DOHH2 (cell line): ENCODE results near the gene SCGB1D1.

Experiments used
- H3F3A ChIP-seq: fragments of 200-600 bp; sonication (generic), shearing (Covaris generic); 2 replicates; pipeline ENCODE4 v1.6.0; 2016; ENCODE audit warnings: antibody characterized with exemption, mild to moderate bottlenecking; ENCODE audit not compliant: control insufficient read depth, insufficient read depth
- H3K27ac ChIP-seq: fragments of 200-600 bp; sonication (generic); 2 replicates; pipeline ENCODE4 v1.5.1; 2014; ENCODE audit warnings: low read depth, mild to moderate bottlenecking, low read length, moderate library complexity
- H3K27me3 ChIP-seq: fragments of 200-600 bp; sonication (generic); 2 replicates; pipeline ENCODE4 v1.6.1; 2014; ENCODE audit warnings: mild to moderate bottlenecking, low read length, mixed read lengths; ENCODE audit not compliant: control insufficient read depth
- H3K36me3 ChIP-seq: fragments of 200-600 bp; sonication (generic); 2 replicates; pipeline ENCODE4 v1.6.1; 2014; ENCODE audit warnings: mild to moderate bottlenecking, low read length, moderate library complexity, mixed read lengths; ENCODE audit not compliant: control insufficient read depth
- H3K4me1 ChIP-seq: fragments of 200-600 bp; sonication (generic); 2 replicates; pipeline ENCODE4 v1.6.1; 2014; ENCODE audit warnings: mild to moderate bottlenecking, low read length, mixed read lengths; ENCODE audit not compliant: control insufficient read depth
- H3K4me2 ChIP-seq: fragments of 200-600 bp; sonication (generic); 2 replicates; pipeline ENCODE4 v1.6.0; 2014; ENCODE audit warnings: mild to moderate bottlenecking, low read length, moderate library complexity
- H3K4me3 ChIP-seq: fragments of 200-600 bp; sonication (generic); 2 replicates; pipeline ENCODE4 v1.5.1; 2014; ENCODE audit warnings: mild to moderate bottlenecking, low read length, mixed read lengths
- H3K79me2 ChIP-seq: fragments of 200-600 bp; sonication (generic); 2 replicates; pipeline ENCODE4 v1.6.1; 2014; ENCODE audit warnings: mild to moderate bottlenecking, low read length, mixed read lengths; ENCODE audit not compliant: control insufficient read depth
- H3K9me2 ChIP-seq: fragments of 200-600 bp; sonication (generic); replicated peaks from 2 replicates; pipeline ENCODE4 v1.6.1; 2014; ENCODE audit warnings: mild to moderate bottlenecking, low read length, mixed read lengths; ENCODE audit not compliant: control insufficient read depth
- H3K9me3 ChIP-seq: fragments of 200-600 bp; sonication (generic); 2 replicates; pipeline ENCODE4 v1.6.1; 2014; ENCODE audit warnings: antibody characterized with exemption, low read length, mixed read lengths; ENCODE audit not compliant: control insufficient read depth, insufficient read depth
- H4K20me1 ChIP-seq: fragments of 200-600 bp; sonication (generic); 2 replicates; pipeline ENCODE4 v1.6.0; 2014; ENCODE audit warnings: low read depth, mild to moderate bottlenecking, antibody characterized with exemption, low read length, moderate library complexity; ENCODE audit not compliant: control insufficient read depth, insufficient read depth
- EZH2phosphoT487 ChIP-seq: fragments of 200-600 bp; sonication (generic); IDR thresholded peaks from 2 replicates; pipeline ENCODE4 v1.6.1; 2017; ENCODE audit warnings: borderline replicate concordance, mild to moderate bottlenecking, antibody characterized with exemption, low read length, moderate library complexity, mixed read lengths
- TF ChIP-seq, protein P1 (sequence below): fragments of 200-600 bp; sonication (generic); IDR thresholded peaks from one replicate; pipeline ENCODE4 v1.5.1; 2014; ENCODE audit warnings: antibody characterized with exemption, mild to moderate bottlenecking, low read depth, low read length; ENCODE audit not compliant: poor library complexity, severe bottlenecking

Gene SCGB1D1

DNA sequence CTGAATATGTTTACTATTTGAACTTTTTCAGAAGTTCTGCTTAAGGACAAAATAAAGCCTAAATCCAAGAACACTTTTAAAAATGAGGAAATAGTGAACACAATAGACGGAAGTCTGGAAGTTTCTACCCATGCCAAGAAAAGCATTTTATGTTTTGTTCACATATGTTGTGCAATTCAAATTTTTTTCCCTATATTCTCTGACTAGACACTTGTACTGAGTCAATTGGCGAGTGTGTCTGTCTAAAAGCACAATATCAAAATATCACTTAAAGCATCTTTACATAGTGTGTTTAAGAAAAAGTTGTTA, 37.0 kb upstream of the SCGB1D1 start:
- H3K9me2 ChIP-seq, result no peaks in the 10 kb centered on the region
- no peaks in the 10 kb centered on the region for H3K27me3 ChIP-seq
- peaks cover 50% of the 10 kb centered on the region for H3K36me3 ChIP-seq
- H3K4me3 ChIP-seq, result no peak overlapping the region
- peaks cover 11% of the 10 kb centered on the region; the same call in 1 of the 2 replicates for H3F3A ChIP-seq
- H3K27ac ChIP-seq, result no peak overlapping the region
- no peak overlapping the region for H3K4me2 ChIP-seq
- no peaks in the 10 kb centered on the region for H4K20me1 ChIP-seq
- no peaks in the 10 kb centered on the region for H3K4me1 ChIP-seq
- no peaks in the 10 kb centered on the region for H3K79me2 ChIP-seq
- no peak for TF ChIP-seq EZH2phosphoT487
- TF ChIP-seq, protein P1, sequence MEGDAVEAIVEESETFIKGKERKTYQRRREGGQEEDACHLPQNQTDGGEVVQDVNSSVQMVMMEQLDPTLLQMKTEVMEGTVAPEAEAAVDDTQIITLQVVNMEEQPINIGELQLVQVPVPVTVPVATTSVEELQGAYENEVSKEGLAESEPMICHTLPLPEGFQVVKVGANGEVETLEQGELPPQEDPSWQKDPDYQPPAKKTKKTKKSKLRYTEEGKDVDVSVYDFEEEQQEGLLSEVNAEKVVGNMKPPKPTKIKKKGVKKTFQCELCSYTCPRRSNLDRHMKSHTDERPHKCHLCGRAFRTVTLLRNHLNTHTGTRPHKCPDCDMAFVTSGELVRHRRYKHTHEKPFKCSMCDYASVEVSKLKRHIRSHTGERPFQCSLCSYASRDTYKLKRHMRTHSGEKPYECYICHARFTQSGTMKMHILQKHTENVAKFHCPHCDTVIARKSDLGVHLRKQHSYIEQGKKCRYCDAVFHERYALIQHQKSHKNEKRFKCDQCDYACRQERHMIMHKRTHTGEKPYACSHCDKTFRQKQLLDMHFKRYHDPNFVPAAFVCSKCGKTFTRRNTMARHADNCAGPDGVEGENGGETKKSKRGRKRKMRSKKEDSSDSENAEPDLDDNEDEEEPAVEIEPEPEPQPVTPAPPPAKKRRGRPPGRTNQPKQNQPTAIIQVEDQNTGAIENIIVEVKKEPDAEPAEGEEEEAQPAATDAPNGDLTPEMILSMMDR, result no peak
- no peaks in the 10 kb centered on the region for H3K9me3 ChIP-seq

- Histone ChIP-seq H3K9me3 (no peaks in the 10 kb centered on the region), H3K36me3 (peaks cover 45% of the 10 kb centered on the region), H3K4me3 (no peak overlapping the region), H3F3A (peaks cover 11% of the 10 kb centered on the region; the same call in 1 of the 2 replicates), H3K27me3 (no peaks in the 10 kb centered on the region), H3K79me2 (no peaks in the 10 kb centered on the region), H4K20me1 (no peaks in the 10 kb centered on the region), H3K4me2 (no peak overlapping the region), H3K9me2 (no peaks in the 10 kb centered on the region), H3K27ac (no peak overlapping the region), H3K4me1 (no peaks in the 10 kb centered on the region)
- TF ChIP-seq, protein P1, result no peak
Measured at GRCh38 chr11:62153617-62154016, 36.4 kb upstream of the SCGB1D1 start.

DNA sequence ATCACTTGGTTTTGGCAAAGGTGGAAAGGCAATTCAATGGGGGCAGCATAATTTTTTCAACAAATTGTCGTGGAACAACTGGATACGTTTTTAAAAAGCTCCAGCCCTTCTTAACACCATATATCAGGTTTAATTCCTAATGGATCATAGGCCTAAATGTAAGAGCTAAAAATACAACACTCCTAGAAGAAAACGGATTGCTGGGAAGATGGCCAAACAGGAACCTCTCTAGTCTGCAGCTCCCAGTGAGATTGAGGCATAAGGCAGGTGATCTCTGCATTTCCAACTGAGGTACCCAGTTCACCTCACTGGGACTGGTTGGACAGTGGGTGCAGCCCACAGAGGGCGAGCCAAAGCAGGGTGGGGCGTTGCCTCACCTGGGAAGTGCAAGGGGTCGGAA, 32.4 kb upstream of the SCGB1D1 start:
- H4K20me1 ChIP-seq, result no peaks in the 10 kb centered on the region
- TF ChIP-seq EZH2phosphoT487, result no peak
- TF ChIP-seq, protein P1, result no peak

DNA sequence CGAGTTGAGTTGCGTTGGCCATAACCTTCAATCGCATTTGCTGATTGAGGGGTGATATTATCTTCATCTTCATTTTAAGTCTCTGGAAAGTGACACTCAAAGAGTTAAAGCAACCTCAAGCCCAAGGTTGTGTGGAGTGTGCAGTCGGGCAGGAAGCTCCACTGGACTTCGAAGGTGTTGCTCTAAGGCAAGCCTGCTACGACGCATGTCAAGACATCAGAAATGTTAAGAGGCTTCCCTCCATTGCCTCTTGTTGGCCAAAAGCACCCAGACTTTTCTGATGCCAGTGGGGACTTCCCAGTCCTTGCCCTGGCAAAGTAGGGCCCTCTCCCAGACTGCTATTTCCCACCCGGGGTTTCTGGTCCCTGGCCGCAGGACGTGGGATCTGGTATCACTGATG, 23.6 kb upstream of the SCGB1D1 start:
- Histone ChIP-seq H3K4me2 (no peak overlapping the region), H3K36me3 (no peaks in the 10 kb centered on the region), H3K27me3 (peaks cover 27% of the 10 kb centered on the region), H3K4me3 (no peak overlapping the region), H3K9me2 (no peaks in the 10 kb centered on the region), H3K9me3 (no peaks in the 10 kb centered on the region), H3F3A (no peaks in the 10 kb centered on the region), H3K79me2 (no peaks in the 10 kb centered on the region), H4K20me1 (no peaks in the 10 kb centered on the region), H3K27ac (no peak overlapping the region), H3K4me1 (peaks cover 2% of the 10 kb centered on the region)
- no peak for TF ChIP-seq EZH2phosphoT487
- TF ChIP-seq, protein P1, result no peak

More for the DNA sequence above, 32.4 kb upstream of the SCGB1D1 start:
- Histone ChIP-seq H3K27me3 (no peaks in the 10 kb centered on the region), H3F3A (peaks cover 11% of the 10 kb centered on the region; the same call in 1 of the 2 replicates), H3K4me2 (no peak overlapping the region), H3K4me1 (no peaks in the 10 kb centered on the region), H3K79me2 (no peaks in the 10 kb centered on the region), H3K36me3 (peaks cover 8% of the 10 kb centered on the region), H3K4me3 (no peak overlapping the region), H3K9me3 (no peaks in the 10 kb centered on the region), H3K27ac (no peak overlapping the region), H3K9me2 (no peaks in the 10 kb centered on the region)
